Erythroblast (primary cell): ENCODE measurements around the gene PTPRN2.

Experiments used
- GATA1 ChIP-seq: IDR thresholded peaks from 2 replicates; pipeline ENCODE4 v1.6.1; 2011; ENCODE audit warnings: low read depth, mild to moderate bottlenecking, control low read depth, low read length, moderate library complexity
- POLR2A ChIP-seq: IDR thresholded peaks from 2 replicates; pipeline ENCODE4 v1.6.1; 2011; ENCODE audit warnings: mild to moderate bottlenecking, low read length

GRCh38 chr7:158383665-158384064, 204.0 kb downstream of the PTPRN2 start:
- TF ChIP-seq POLR2A: no peak
- TF ChIP-seq GATA1: no peak
